Breast epithelium (tissue), 3 donors: ENCODE data around the gene TDRD1.

ENCODE experiments used
- CTCF ChIP-seq, 3 donors: fragments of 450-650 bp; IDR thresholded peaks; one replicate each; pipeline ENCODE4 v1.5.1; 2016 to 2017; ENCODE audit warnings: antibody characterized with exemption in 3 of 3, mild to moderate bottlenecking in 3 of 3, moderate library complexity in 3 of 3
- POLR2AphosphoS5 ChIP-seq, 3 donors: sonication (generic); formaldehyde crosslinking; IDR thresholded peaks; one replicate each; pipeline ENCODE4 v1.6.1; 2017; ENCODE audit warnings: antibody characterized with exemption in 3 of 3

GRCh38 chr10:114140036-114140435 lies 39.1 kb upstream of the TDRD1 start:
- TF ChIP-seq CTCF (IDR thresholded peaks at IDR 0.05) (no peak), POLR2AphosphoS5 (IDR thresholded peaks at IDR 0.05) (no peak)
